Naive thymus-derived CD4-positive, alpha-beta T cell (primary cell): ENCODE data around the gene OR51G2. TPM values are rescaled to one million over a fixed set of nuclear protein-coding genes. Genes with fewer than 3 reads are reported as not detected.
"Not testable (repeated sequence)": the region's sequence is repeated elsewhere in the genome, so short reads cannot be mapped to it uniquely, and the experiment has no call there.

Experiments
- ATAC-seq: fragments of 150-1000 bp; cut with Tn5 transposase; 2 replicates; pipeline ENCODE4 v1.10.0; 2021; ENCODE audit warnings: mild to moderate bottlenecking, moderate library complexity
- CTCF ChIA-PET: fragments of 350-600 bp; sonication (Branson Sonifier 250); formaldehyde crosslinking; loops from one replicate; lab custom pipeline; 2021; ENCODE audit warnings: antibody characterized with exemption; lab: Charles Lee
- POLR2A ChIA-PET: fragments of 350-600 bp; sonication (Branson Sonifier 250); formaldehyde crosslinking; loops from one replicate; lab custom pipeline; 2021; ENCODE audit warnings: antibody characterized with exemption, inconsistent platforms; lab: Charles Lee
- DNase-seq, 9 donors: peaks; one replicate each; pipeline versions ENCODE4 v3.0.0 to v3.0.0-alpha.2; 2020 to 2022; ENCODE audit warnings: mixed read lengths in 1 of 9
- H3K27ac ChIP-seq: one replicate; pipeline ENCODE4 v1.7.0; 2013; ENCODE audit warnings: mild to moderate bottlenecking, low read depth, low read length, moderate library complexity
- H3K27me3 ChIP-seq, 2 donors: one replicate each; pipeline ENCODE4 v1.7.0; 2013; ENCODE audit warnings: low read length in 2 of 2, mild to moderate bottlenecking in 2 of 2, moderate library complexity in 2 of 2; ENCODE audit not compliant: control insufficient read depth in 2 of 2, insufficient read depth in 2 of 2
- H3K36me3 ChIP-seq, 3 experiments: 1 replicate in 2 of 3; 2 replicates in 1 of 3; pipeline ENCODE4 v1.7.0; 2013; ENCODE audit warnings: low read length in 3 of 3, mild to moderate bottlenecking in 3 of 3, moderate library complexity in 1 of 3; ENCODE audit not compliant: insufficient read depth in 3 of 3, control insufficient read depth in 2 of 3
- H3K4me1 ChIP-seq, 2 donors: one replicate each; pipeline ENCODE4 v1.7.0; 2013; ENCODE audit warnings: low read length in 2 of 2, mild to moderate bottlenecking in 2 of 2, moderate library complexity in 1 of 2; ENCODE audit not compliant: control insufficient read depth in 2 of 2, insufficient read depth in 2 of 2
- H3K4me3 ChIP-seq: 2 replicates; pipeline ENCODE4 v1.7.0; 2013; ENCODE audit warnings: mild to moderate bottlenecking, low read length
- H3K9me3 ChIP-seq, 3 experiments: 1 replicate in 2 of 3; 2 replicates in 1 of 3; pipeline ENCODE4 v1.7.0; 2013; ENCODE audit warnings: low read length in 3 of 3; ENCODE audit not compliant: control insufficient read depth in 2 of 3
- H3K27ac Mint-ChIP-seq, 9 donors: one replicate each; pipeline ENCODE4 v1.8.0; 2020 to 2022; ENCODE audit warnings: mixed read lengths in 9 of 9, mild to moderate bottlenecking in 8 of 9, moderate library complexity in 5 of 9, inconsistent platforms in 2 of 9
- H3K27me3 Mint-ChIP-seq, 5 donors: one replicate each; pipeline ENCODE4 v1.8.0; 2021 to 2022; ENCODE audit warnings: mixed read lengths in 5 of 5, mild to moderate bottlenecking in 1 of 5
- H3K36me3 Mint-ChIP-seq, 5 donors: one replicate each; pipeline ENCODE4 v1.8.0; 2020 to 2022; ENCODE audit warnings: mixed read lengths in 5 of 5, mild to moderate bottlenecking in 3 of 5, inconsistent platforms in 1 of 5
- H3K4me1 Mint-ChIP-seq, 7 donors: one replicate each; pipeline ENCODE4 v1.8.0; 2020 to 2022; ENCODE audit warnings: mixed read lengths in 7 of 7, mild to moderate bottlenecking in 3 of 7, inconsistent platforms in 1 of 7
- H3K4me3 Mint-ChIP-seq, 10 donors: one replicate each; pipeline ENCODE4 v1.8.0; 2020 to 2022; ENCODE audit warnings: mild to moderate bottlenecking in 10 of 10, mixed read lengths in 10 of 10, moderate library complexity in 6 of 10, inconsistent platforms in 2 of 10
- H3K9me3 Mint-ChIP-seq, 11 donors: one replicate each; pipeline ENCODE4 v1.8.0; 2020 to 2022; ENCODE audit warnings: mixed read lengths in 11 of 11, mild to moderate bottlenecking in 4 of 11, inconsistent platforms in 1 of 11, moderate library complexity in 1 of 11
- intact Hi-C, 2 donors: fragments of 100-400 bp; cut with micrococcal nuclease; formaldehyde crosslinking; loops; one replicate each; pipeline ENCODE4 v1.15.1; 2023
- polyA plus RNA-seq, 2 donors: library from polyadenylated mRNA; unstranded; fragments of 300-500 nt; fragmentation: Illumina TruSeq; gene quantifications; one replicate each; pipeline ENCODE4 v1.2.3, GENCODE V29; 2021
- total RNA-seq, 6 experiments: library from RNA in 5 of 6; stranded (reverse) in 5 of 6; gene quantifications; 1 replicate in 5 of 6; 2 replicates in 1 of 6; pipeline ENCODE4 v1.2.3 and lab custom pipeline; 2021 to 2026

OR51G2 gene, protein sequence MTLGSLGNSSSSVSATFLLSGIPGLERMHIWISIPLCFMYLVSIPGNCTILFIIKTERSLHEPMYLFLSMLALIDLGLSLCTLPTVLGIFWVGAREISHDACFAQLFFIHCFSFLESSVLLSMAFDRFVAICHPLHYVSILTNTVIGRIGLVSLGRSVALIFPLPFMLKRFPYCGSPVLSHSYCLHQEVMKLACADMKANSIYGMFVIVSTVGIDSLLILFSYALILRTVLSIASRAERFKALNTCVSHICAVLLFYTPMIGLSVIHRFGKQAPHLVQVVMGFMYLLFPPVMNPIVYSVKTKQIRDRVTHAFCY
- total RNA-seq = not detected
- polyA plus RNA-seq = not detected
- total RNA-seq (lab: John Stamatoyannopoulos, UW) = not detected

DNA sequence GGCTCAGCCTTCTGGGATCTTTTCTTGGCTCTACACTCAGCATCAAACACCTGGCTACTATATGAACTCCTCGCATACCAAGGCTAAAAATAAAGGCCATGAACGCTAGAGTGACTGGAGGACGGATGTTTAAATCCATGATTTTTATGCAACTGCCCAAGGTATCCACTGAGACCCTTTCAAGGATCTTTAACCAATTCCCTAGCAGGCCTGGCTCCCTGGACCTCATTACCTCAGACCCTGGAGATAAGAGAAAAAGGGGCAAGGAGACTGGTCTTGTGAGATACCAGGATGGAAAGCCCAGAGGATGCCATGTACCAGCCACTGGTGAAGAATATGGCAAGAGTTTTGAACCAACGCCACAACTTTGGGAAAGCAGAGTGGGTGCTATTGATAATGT lies at the start of gene OR51G2:
Gene OR51G2, minus strand, starts transcription at position 101 of the 400 bp plus-strand sequence. CDS start 3,687 bp downstream, outside the sequence.
- intact Hi-C loops = no loop called here
- H3K36me3 Mint-ChIP-seq = no peaks in the 10 kb centered on the region
- Histone ChIP-seq H3K9me3 (no peaks in the 10 kb centered on the region), H3K4me1 (no peaks in the 10 kb centered on the region), H3K27me3 (no peaks in the 10 kb centered on the region), H3K27ac (no peak within 1 kb of the TSS), H3K4me3 (no peak within 1 kb of the TSS), H3K36me3 (no peaks in the 10 kb centered on the region)
- H3K4me3 Mint-ChIP-seq = no peak within 1 kb of the TSS
- no peak for ATAC-seq
- H3K9me3 Mint-ChIP-seq = peaks cover 0 to 11% (median 0%) of the 10 kb centered on the region in 11 donors
- no peak for DNase-seq
- H3K4me1 Mint-ChIP-seq = no peaks in the 10 kb centered on the region
- peaks cover 0 to 32% (median 12%) of the 10 kb centered on the region in 5 donors for H3K27me3 Mint-ChIP-seq
- POLR2A ChIA-PET = no interaction called here
- CTCF ChIA-PET = no interaction called here
- H3K27ac Mint-ChIP-seq = no peak within 1 kb of the TSS

DNA sequence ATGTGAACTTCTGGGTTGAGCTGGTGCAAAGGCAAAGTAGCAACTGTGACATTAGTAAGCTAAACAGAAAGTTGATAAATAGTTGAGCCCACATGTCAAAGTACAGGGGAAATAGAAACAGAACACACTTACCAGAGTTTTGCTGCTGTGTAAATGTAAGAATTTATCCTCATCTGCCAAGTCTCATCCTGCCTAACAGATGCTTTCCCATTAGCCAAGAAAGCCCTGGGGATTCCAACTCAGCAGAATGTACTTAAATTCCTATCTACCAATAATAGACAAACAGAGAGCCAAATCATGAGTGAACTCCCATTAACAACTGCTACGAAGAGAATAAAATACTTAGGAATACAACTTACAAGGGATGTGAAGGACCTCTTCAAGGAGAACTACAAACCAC lies 43.7 kb upstream of the OR51G2 start:
- Mint-ChIP-seq H3K36me3 (peaks cover 0 to 5% (median 0%) of the 10 kb centered on the region in 5 donors), H3K9me3 (peaks cover 0 to 6% (median 2%) of the 10 kb centered on the region in 11 donors), H3K27ac (no peak overlapping the region), H3K4me3 (no peak overlapping the region), H3K27me3 (peaks cover 0 to 10% (median 4%) of the 10 kb centered on the region in 5 donors), H3K4me1 (no peaks in the 10 kb centered on the region)
- H3K27me3 ChIP-seq = no peaks in the 10 kb centered on the region
- H3K36me3 ChIP-seq = no peaks in the 10 kb centered on the region
- no peak overlapping the region for H3K27ac ChIP-seq
- no peak overlapping the region for H3K4me3 ChIP-seq
- intact Hi-C loops = no loop called here
- DNase-seq (no peak), ATAC-seq (no peak)
- H3K9me3 ChIP-seq = no peaks in the 10 kb centered on the region
- ChIA-PET CTCF (no interaction called here), POLR2A (no interaction called here)
- no peaks in the 10 kb centered on the region for H3K4me1 ChIP-seq

DNA sequence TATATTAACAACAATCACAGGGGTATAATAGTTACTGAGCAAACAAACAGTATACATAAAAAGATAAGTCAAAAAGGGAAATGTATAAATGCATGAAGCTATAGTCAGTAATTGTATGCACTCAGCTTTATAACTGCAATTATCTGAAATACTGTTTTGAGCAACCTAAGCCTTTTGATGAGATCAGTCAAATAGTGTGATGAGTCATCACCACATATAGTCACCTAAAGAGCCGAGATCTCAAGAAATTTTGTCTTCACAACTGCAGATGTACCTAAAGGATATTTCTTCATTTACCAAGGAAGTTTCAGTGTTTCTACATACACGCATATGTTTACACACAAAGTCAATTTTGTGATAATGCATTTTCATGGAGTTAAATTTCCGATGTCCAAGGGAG lies 41.7 kb upstream of the OR51G2 start:
- intact Hi-C loops = no loop called here
- peaks cover 0 to 6% (median 1%) of the 10 kb centered on the region in 11 donors for H3K9me3 Mint-ChIP-seq
- H3K9me3 ChIP-seq = no peaks in the 10 kb centered on the region
- H3K36me3 ChIP-seq = no peaks in the 10 kb centered on the region
- DNase-seq (no peak), ATAC-seq (no peak)
- H3K4me3 ChIP-seq = no peak overlapping the region
- peaks cover 0 to 5% (median 0%) of the 10 kb centered on the region in 5 donors for H3K36me3 Mint-ChIP-seq
- no peaks in the 10 kb centered on the region for H3K4me1 ChIP-seq
- peaks cover 0 to 7% (median 3%) of the 10 kb centered on the region in 5 donors for H3K27me3 Mint-ChIP-seq
- no peak overlapping the region for H3K4me3 Mint-ChIP-seq
- ChIA-PET CTCF (no interaction called here), POLR2A (no interaction called here)
- H3K27ac ChIP-seq = no peak overlapping the region
- H3K4me1 Mint-ChIP-seq = no peaks in the 10 kb centered on the region
- H3K27me3 ChIP-seq = no peaks in the 10 kb centered on the region
- H3K27ac Mint-ChIP-seq = no peak overlapping the region

DNA sequence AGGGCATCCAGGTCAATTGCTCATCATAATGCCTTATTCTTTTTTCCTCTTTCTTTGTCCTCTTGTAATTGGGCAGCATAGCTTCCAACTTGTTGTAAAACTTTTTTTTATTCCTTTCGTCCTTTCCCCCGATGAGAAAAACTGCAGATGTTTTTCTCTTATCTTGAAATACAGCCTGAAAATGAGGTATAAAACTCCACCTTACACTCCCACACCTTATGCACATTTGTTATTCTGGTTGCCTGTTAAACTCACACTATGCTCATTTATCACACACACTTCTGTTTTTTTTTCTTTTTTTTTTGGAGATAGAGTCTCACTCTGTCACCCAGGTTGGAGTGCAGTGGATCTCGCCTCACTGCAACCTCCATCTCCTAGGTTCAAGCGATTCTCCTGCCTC lies 38.2 kb upstream of the OR51G2 start:
- Histone ChIP-seq H3K36me3 (no peaks in the 10 kb centered on the region), H3K27ac (no peak overlapping the region), H3K4me1 (no peaks in the 10 kb centered on the region), H3K9me3 (no peaks in the 10 kb centered on the region), H3K27me3 (no peaks in the 10 kb centered on the region), H3K4me3 (no peak overlapping the region)
- Mint-ChIP-seq H3K36me3 (peaks cover 0 to 5% (median 0%) of the 10 kb centered on the region in 5 donors), H3K9me3 (peaks cover 0 to 6% (median 0%) of the 10 kb centered on the region in 11 donors), H3K27ac (no peak overlapping the region), H3K27me3 (peaks cover 0 to 6% (median 0%) of the 10 kb centered on the region in 5 donors), H3K4me1 (no peaks in the 10 kb centered on the region), H3K4me3 (no peak overlapping the region)
- DNase-seq (no peak), ATAC-seq (no peak)
- intact Hi-C loops = loop anchor here in 1 of 2 donors (10.0 kb wide), 1 partner anchor 57 kb away; no protein-coding TSS in a partner anchor
- CTCF ChIA-PET = no interaction called here
- POLR2A ChIA-PET = no interaction called here

DNA sequence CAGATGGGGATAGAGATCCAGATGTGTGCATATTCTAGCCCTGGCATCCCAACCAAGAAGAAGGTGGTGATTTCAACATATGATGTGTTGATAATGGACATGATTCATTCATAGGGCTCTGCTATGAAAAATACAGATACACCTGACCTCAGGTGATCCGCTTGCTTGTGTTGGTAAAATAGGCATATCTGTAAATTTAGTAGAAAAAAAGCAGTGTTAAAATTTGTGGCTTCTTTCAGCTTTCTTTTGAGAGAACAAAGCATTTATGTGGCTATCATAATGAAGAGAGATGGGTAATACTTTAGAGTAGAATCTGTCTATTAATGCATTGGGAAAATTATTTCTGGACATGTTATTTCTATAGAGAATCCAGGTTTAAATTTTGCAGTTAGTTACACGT lies 36.5 kb upstream of the OR51G2 start, which contains the start of gene OR51A2:
Gene OR51A2, minus strand, starts transcription at position 101 of the 400 bp plus-strand sequence. Its CDS starts 0 bp downstream, at position 101.
- H3K36me3 ChIP-seq, H3K4me1 ChIP-seq, H3K27ac ChIP-seq, H3K9me3 ChIP-seq, H3K9me3 Mint-ChIP-seq, H3K27me3 ChIP-seq, ATAC-seq, H3K27ac Mint-ChIP-seq, H3K4me1 Mint-ChIP-seq, CTCF ChIA-PET, POLR2A ChIA-PET, H3K36me3 Mint-ChIP-seq, H3K4me3 ChIP-seq, H3K4me3 Mint-ChIP-seq, H3K27me3 Mint-ChIP-seq, DNase-seq: not testable (repeated sequence)
- intact Hi-C loops = loop anchor here in 1 of 2 donors (1.0 to 10.0 kb wide), 2 partner anchors 9 to 59 kb away; no protein-coding TSS in a partner anchor

DNA sequence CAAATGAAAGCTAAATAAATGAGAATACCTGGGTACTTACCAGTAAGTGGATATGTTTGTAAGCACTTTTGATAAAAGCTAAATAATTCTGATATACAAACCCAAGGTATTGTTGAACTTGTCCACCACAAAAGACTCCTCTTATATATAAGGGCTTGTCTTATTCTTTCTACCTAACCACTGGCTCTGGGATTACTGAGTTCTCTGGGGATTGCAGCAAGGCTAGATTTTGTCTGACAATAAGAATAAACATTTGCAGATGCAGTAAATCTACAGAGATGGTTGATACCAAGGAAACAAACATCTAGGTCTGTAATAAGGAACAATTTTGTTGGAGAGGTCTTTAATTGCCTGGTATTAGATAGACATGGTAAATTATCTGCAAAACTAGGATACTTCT lies 28.4 kb upstream of the OR51G2 start, which contains the start of gene OR51A4:
Gene OR51A4, minus strand, starts transcription at position 101 of the 400 bp plus-strand sequence. CDS start 505 bp downstream, outside the sequence.
- H3K4me3 Mint-ChIP-seq = no peak within 1 kb of the TSS
- no peaks in the 10 kb centered on the region for H3K4me1 Mint-ChIP-seq
- H3K27ac ChIP-seq = no peak within 1 kb of the TSS
- no peak within 1 kb of the TSS for H3K27ac Mint-ChIP-seq
- no peaks in the 10 kb centered on the region for H3K4me1 ChIP-seq
- CTCF ChIA-PET = no interaction called here
- no peak within 1 kb of the TSS for H3K4me3 ChIP-seq
- H3K9me3 ChIP-seq = no peaks in the 10 kb centered on the region
- ATAC-seq (no peak), DNase-seq (no peak)
- no peaks in the 10 kb centered on the region for H3K27me3 ChIP-seq
- H3K36me3 ChIP-seq = no peaks in the 10 kb centered on the region
- intact Hi-C loops = no loop called here
- POLR2A ChIA-PET = no interaction called here
- H3K36me3 Mint-ChIP-seq = no peaks in the 10 kb centered on the region
- peaks cover 0 to 15% (median 4%) of the 10 kb centered on the region in 5 donors for H3K27me3 Mint-ChIP-seq
- peaks cover 0 to 2% (median 0%) of the 10 kb centered on the region in 11 donors for H3K9me3 Mint-ChIP-seq
